K562 (cell line): ENCODE results near the gene FAM83F.

Source experiments
- ATF7 ChIP-seq: fragments of 450-650 bp; IDR thresholded peaks from 2 replicates; pipeline ENCODE4 v1.7.1; 2014; ENCODE audit warnings: mild to moderate bottlenecking, moderate library complexity
- JUN ChIP-seq, 2 experiments: sonication (generic) in 1 of 2; formaldehyde crosslinking in 1 of 2; IDR thresholded peaks; 2 replicates each; pipeline versions ENCODE4 v1.6.1 to v1.8.0; 2012 to 2022; ENCODE audit warnings: borderline replicate concordance in 2 of 2, mild to moderate bottlenecking in 2 of 2, improper control_type of control experiment in 1 of 2, low read depth in 1 of 2, low read length in 1 of 2, missing genetic modification reagents in 1 of 2
- NR2C2 ChIP-seq, 2 experiments: fragments of 200-800 bp in 1 of 2; sonication (Bioruptor generic) in 1 of 2; sonication (generic) in 1 of 2; formaldehyde crosslinking in 1 of 2; IDR thresholded peaks; 2 replicates each; pipeline versions ENCODE4 v1.6.1 to v1.8.0; 2016 to 2022; ENCODE audit warnings: mild to moderate bottlenecking in 1 of 2, missing compliant biosample characterization in 1 of 2, missing genetic modification characterization in 1 of 2, missing genetic modification reagents in 1 of 2
- PTBP1 ChIP-seq: fragments of 200-400 bp; formaldehyde crosslinking; IDR thresholded peaks from 2 replicates; pipeline ENCODE4 v1.6.1; 2017; ENCODE audit warnings: low read depth, low read length
- TAF1 ChIP-seq: IDR thresholded peaks from 2 replicates; pipeline ENCODE4 v1.6.1; 2011; ENCODE audit warnings: mild to moderate bottlenecking, low read length, moderate library complexity; ENCODE audit not compliant: insufficient read depth, control insufficient read depth, severe bottlenecking; ENCODE audit errors: extremely low read depth
- THRA ChIP-seq: fragments of 450-650 bp; IDR thresholded peaks from 2 replicates; pipeline ENCODE4 v1.6.1; 2017; ENCODE audit warnings: mild to moderate bottlenecking, moderate library complexity
- ZFP30 ChIP-seq: fragments of 250-450 bp; sonication (Bioruptor Pico); IDR thresholded peaks from 2 replicates; pipeline ENCODE4 v1.8.0; 2022; ENCODE audit warnings: moderate library complexity, mild to moderate bottlenecking, inconsistent platforms, borderline replicate concordance
- ZNF639 ChIP-seq, 2 experiments: fragments of 200-800 bp in 1 of 2; sonication (Bioruptor generic) in 1 of 2; sonication (generic) in 1 of 2; formaldehyde crosslinking in 1 of 2; IDR thresholded peaks in 1 of 2; conservative IDR thresholded peaks in 1 of 2; 2 replicates each; pipeline versions ENCODE4 v1.5.0 to v1.6.1; 2016 to 2020; ENCODE audit warnings: missing compliant biosample characterization in 1 of 2, missing genetic modification characterization in 1 of 2, missing genetic modification reagents in 1 of 2

GRCh38 chr22:40025856-40026255, 31.1 kb downstream of the FAM83F start:
- TF ChIP-seq THRA: no peak
- no peak for TF ChIP-seq ATF7
- TF ChIP-seq TAF1: no peak
- TF ChIP-seq ZNF639 (CRISPR knock-in tag; conservative IDR thresholded peaks at IDR 0.05 in 1 of 2, IDR thresholded peaks at IDR 0.05 in 1 of 2): no peak
- TF ChIP-seq NR2C2 (CRISPR knock-in tag; IDR thresholded peaks at IDR 0.05): no peak
- no peak for TF ChIP-seq NR2C2 (tag; IDR thresholded peaks at IDR 0.05)
- TF ChIP-seq JUN (IDR thresholded peaks at IDR 0.05; ENCODE audit: borderline replicate concordance, low read depth, low read length): no peak
- no peak for TF ChIP-seq JUN (CRISPR knock-in tag; IDR thresholded peaks at IDR 0.05; ENCODE audit: borderline replicate concordance)
- TF ChIP-seq PTBP1: no peak
- no peak for TF ChIP-seq ZFP30 (CRISPR knock-in tag)
